Karpas-422 (cell line): ENCODE results near the gene TUBA1B. TPM values are rescaled to one million over a fixed set of nuclear protein-coding genes. Genes with fewer than 3 reads are reported as not detected.

Source experiments
- DNase-seq: peaks from one replicate; pipeline ENCODE4 v3.0.0-alpha.2; 2015
- H2AFZ ChIP-seq: fragments of 200-600 bp; sonication (generic); 2 replicates; pipeline ENCODE4 v1.6.1; 2014; ENCODE audit warnings: antibody characterized with exemption, low read length, mixed read lengths
- H3K27ac ChIP-seq: fragments of 200-600 bp; sonication (generic); 2 replicates; pipeline ENCODE4 v1.5.1; 2014; ENCODE audit warnings: mild to moderate bottlenecking, low read length, moderate library complexity
- H3K27me3 ChIP-seq: fragments of 200-600 bp; sonication (generic); 2 replicates; pipeline ENCODE4 v1.6.1; 2014; ENCODE audit warnings: low read length, mixed read lengths
- H3K36me3 ChIP-seq: fragments of 200-600 bp; sonication (generic); 2 replicates; pipeline ENCODE4 v1.6.1; 2014; ENCODE audit warnings: low read length, mixed read lengths; ENCODE audit not compliant: insufficient read depth
- H3K4me1 ChIP-seq: fragments of 200-600 bp; sonication (generic); 2 replicates; pipeline ENCODE4 v1.6.1; 2014; ENCODE audit warnings: mild to moderate bottlenecking, low read length, mixed read lengths
- H3K4me2 ChIP-seq: fragments of 200-600 bp; sonication (generic); 2 replicates; pipeline ENCODE4 v1.6.1; 2014; ENCODE audit warnings: low read length, low read depth, mild to moderate bottlenecking; ENCODE audit not compliant: poor library complexity, severe bottlenecking
- H3K4me3 ChIP-seq: fragments of 200-600 bp; sonication (generic); 2 replicates; pipeline ENCODE4 v1.5.1; 2014; ENCODE audit warnings: mild to moderate bottlenecking, antibody characterized with exemption, low read length, mixed read lengths
- H3K79me2 ChIP-seq: fragments of 200-600 bp; sonication (generic); 2 replicates; pipeline ENCODE4 v1.6.1; 2014; ENCODE audit warnings: mild to moderate bottlenecking, low read length, mixed read lengths
- H3K9ac ChIP-seq: fragments of 200-600 bp; sonication (generic); 2 replicates; pipeline ENCODE4 v1.6.0; 2014; ENCODE audit warnings: low read length
- H3K9me2 ChIP-seq: fragments of 200-600 bp; sonication (generic), shearing (Covaris generic); replicated peaks from 2 replicates; pipeline ENCODE4 v1.6.0; 2014; ENCODE audit warnings: mild to moderate bottlenecking, low read length, moderate library complexity; ENCODE audit not compliant: insufficient read depth
- H3K9me3 ChIP-seq: fragments of 300-700, 200-600 bp; sonication (generic); 2 replicates; pipeline ENCODE4 v1.6.1; 2014; ENCODE audit warnings: low read length, mixed read lengths
- H4K20me1 ChIP-seq: fragments of 200-600 bp; sonication (generic); 2 replicates; pipeline ENCODE4 v1.6.1; 2014; ENCODE audit warnings: mild to moderate bottlenecking, antibody characterized with exemption, low read length, low read depth; ENCODE audit not compliant: insufficient read depth
- total RNA-seq: library from RNA; depleted of rRNA; stranded (reverse); fragments of >200 nt; shearing (Covaris generic); gene quantifications from 2 replicates; pipeline ENCODE4 v1.2.3, GENCODE V29; 2014; ENCODE audit warnings: low replicate concordance

TUBA1B gene
- total RNA-seq, 1 experiment from 2014 or later, result 904 TPM

DNA sequence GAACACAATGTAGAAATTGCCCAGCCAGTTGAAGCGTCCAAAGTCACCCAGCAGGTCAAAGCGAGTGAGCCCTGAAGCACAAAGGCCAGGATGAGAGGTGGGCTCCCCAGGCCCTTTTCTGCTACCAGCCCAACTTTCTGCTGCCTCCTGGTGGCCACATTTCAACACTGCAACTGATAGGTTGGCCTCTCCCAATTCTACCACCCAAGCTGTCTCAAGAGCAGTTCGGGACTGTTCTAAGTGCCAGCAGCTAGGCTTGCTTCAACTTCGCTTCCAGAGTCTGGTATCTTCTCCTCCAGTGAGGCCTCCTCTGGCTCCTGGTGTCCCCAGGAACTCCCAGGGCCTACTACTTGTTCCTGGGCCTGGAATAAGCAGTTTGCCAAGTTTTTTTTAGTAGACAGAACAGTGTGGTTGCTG, 33.2 kb downstream of the TUBA1B start:
- no peaks in the 10 kb centered on the region for H3K27me3 ChIP-seq
- H3K4me1 ChIP-seq, result peaks cover 9% of the 10 kb centered on the region
- no peak overlapping the region for H3K4me2 ChIP-seq
- no peak overlapping the region for H2AFZ ChIP-seq
- H4K20me1 ChIP-seq, result no peaks in the 10 kb centered on the region
- no peak overlapping the region for H3K27ac ChIP-seq
- no peak overlapping the region for H3K4me3 ChIP-seq
- H3K79me2 ChIP-seq, result no peaks in the 10 kb centered on the region
- no peaks in the 10 kb centered on the region for H3K9me2 ChIP-seq
- no peak overlapping the region for H3K9ac ChIP-seq
- no peaks in the 10 kb centered on the region for H3K36me3 ChIP-seq
- H3K9me3 ChIP-seq, result no peaks in the 10 kb centered on the region
- peak; percentile 88 for DNase-seq

DNA sequence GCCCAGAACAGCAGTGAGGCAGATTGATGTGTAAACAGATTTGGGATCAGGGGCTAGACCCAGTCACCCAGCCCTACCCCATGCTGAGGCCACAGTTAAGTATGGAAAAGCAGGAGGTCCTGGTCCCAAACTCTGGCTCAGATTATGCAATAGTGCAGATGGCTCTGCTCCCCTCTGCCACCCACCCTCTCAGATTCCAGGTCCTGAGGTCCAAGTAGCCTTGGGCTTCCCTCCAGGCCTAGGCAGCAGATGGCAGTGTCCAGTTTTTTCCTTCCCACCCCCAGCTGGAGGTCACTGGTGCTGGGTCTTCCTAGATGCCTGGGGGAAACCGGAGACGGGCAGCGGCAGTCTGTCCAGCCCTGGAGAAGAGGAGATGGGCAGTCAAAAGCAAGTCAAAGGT, 33.8 kb downstream of the TUBA1B start:
- no peak overlapping the region for H3K4me3 ChIP-seq
- no peak overlapping the region for H2AFZ ChIP-seq
- H3K4me2 ChIP-seq, result no peak overlapping the region
- H4K20me1 ChIP-seq, result no peaks in the 10 kb centered on the region
- peaks cover 9% of the 10 kb centered on the region for H3K4me1 ChIP-seq
- H3K9me3 ChIP-seq, result no peaks in the 10 kb centered on the region
- no peak for DNase-seq
- no peak overlapping the region for H3K9ac ChIP-seq
- H3K9me2 ChIP-seq, result no peaks in the 10 kb centered on the region
- no peak overlapping the region for H3K27ac ChIP-seq
- no peaks in the 10 kb centered on the region for H3K27me3 ChIP-seq
- no peaks in the 10 kb centered on the region for H3K36me3 ChIP-seq
- H3K79me2 ChIP-seq, result no peaks in the 10 kb centered on the region

DNA sequence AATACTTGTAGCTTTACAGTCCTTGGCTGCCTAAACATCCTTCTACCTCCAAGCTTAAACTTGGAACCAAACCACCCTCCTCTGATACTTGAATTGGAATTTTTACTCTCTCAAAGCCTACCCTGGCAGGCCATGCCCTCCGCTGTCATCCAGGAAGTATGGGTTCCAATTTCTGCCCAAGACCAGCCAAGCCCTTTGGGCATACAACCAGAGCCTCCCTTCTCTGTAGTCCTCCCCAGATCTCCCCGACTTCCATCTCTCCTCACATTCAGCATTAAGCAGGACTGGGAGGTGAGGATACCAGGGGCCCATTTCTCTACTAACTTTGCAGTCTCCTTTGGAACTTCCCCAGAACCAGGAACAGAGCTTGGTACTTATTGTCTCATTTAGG, 36.2 kb downstream of the TUBA1B start:
- Histone ChIP-seq H3K4me3 (no peak overlapping the region), H3K4me1 (peaks cover 12% of the 10 kb centered on the region), H3K79me2 (no peaks in the 10 kb centered on the region), H3K27ac (no peak overlapping the region), H3K9ac (no peak overlapping the region), H3K36me3 (no peaks in the 10 kb centered on the region), H3K9me2 (no peaks in the 10 kb centered on the region), H4K20me1 (no peaks in the 10 kb centered on the region), H3K9me3 (no peaks in the 10 kb centered on the region), H2AFZ (no peak overlapping the region), H3K27me3 (no peaks in the 10 kb centered on the region), H3K4me2 (no peak overlapping the region)
- no peak for DNase-seq

DNA sequence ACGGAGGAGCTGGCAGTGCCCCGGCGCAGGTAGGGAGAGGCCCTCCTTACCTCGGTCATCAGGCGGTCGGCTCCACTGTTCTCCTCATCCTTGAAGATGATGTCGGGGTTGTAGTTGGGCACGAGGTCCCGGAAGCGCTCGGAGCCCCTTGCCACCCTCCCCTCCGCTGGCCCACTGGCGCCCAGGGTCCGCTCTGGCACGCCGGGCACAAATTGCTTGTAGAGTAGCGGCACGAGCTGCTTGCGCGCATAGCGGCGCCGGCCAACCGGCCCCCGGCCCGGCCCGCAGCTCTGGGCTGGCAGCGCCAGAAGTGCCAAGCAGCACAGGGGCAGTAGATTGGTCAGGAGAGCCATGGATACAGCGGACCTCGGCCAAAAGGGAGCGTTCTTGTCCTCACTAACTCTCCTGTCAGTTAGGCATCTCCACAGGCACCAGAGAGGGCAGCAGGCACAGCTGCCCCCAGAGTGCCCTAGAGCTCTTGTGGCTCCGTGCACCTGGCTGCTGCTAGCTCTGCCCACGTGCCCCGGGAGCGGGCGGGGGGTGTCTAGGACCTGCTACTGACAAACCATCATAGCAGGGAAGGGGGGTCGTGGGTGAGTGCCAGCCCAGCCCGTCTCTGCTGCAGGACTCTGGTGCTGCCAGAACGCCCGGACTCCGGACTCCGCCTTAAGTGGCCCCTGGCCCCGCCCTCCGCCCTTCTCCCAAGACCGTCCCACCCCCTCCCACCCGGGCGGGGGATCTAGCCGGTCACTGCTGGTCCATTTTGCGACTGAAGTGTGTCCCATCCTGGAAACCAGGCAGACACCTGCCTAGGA, 36.8 kb downstream of the TUBA1B start, which contains the start of gene DHH:
TSS of gene DHH (minus strand) at position 642 of the 815 bp plus-strand sequence. CDS start at position 353, 289 bp downstream.
- Histone ChIP-seq H3K4me3 (peak within 1 kb of the TSS; percentile 49; the same call in 1 of the 2 replicates), H3K9me3 (no peaks in the 10 kb centered on the region), H3K9me2 (no peaks in the 10 kb centered on the region), H3K27ac (no peak within 1 kb of the TSS), H3K79me2 (no peaks in the 10 kb centered on the region), H3K36me3 (no peaks in the 10 kb centered on the region), H4K20me1 (no peaks in the 10 kb centered on the region), H3K4me2 (peak within 1 kb of the TSS; percentile 49), H3K9ac (peak within 1 kb of the TSS; percentile 29; the same call in 1 of the 2 replicates), H3K4me1 (peaks cover 17% of the 10 kb centered on the region), H2AFZ (no peak within 1 kb of the TSS), H3K27me3 (no peaks in the 10 kb centered on the region)
- no peak for DNase-seq

DNA sequence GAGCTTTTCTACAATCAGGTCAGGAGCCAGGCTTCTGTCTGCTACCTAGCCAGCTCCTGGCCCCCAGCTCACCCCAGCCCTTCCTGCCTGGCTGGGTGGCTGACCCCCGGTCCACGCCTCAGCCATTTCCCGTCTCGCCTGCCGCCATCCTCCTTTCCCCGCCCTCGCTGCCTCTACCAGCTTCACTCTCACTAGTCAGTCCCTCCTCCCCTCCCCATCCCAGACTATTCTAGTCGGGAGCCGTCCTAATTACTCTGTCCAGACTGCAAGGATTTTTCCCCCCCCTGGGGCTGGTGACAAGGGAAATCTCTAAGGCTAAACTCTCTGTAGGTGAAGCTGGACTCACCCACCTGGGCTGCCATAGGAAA, 37.4 kb downstream of the TUBA1B start:
- peak overlapping the region; percentile 49 for H3K4me2 ChIP-seq
- H3K9ac ChIP-seq, result peak overlapping the region; percentile 29; the same call in 1 of the 2 replicates
- H3K79me2 ChIP-seq, result no peaks in the 10 kb centered on the region
- no peaks in the 10 kb centered on the region for H4K20me1 ChIP-seq
- H2AFZ ChIP-seq, result no peak overlapping the region
- no peaks in the 10 kb centered on the region for H3K36me3 ChIP-seq
- H3K27ac ChIP-seq, result no peak overlapping the region
- peak overlapping the region; percentile 49; the same call in 1 of the 2 replicates for H3K4me3 ChIP-seq
- no peaks in the 10 kb centered on the region for H3K9me2 ChIP-seq
- H3K9me3 ChIP-seq, result no peaks in the 10 kb centered on the region
- no peaks in the 10 kb centered on the region for H3K27me3 ChIP-seq
- no peak for DNase-seq
- peaks cover 18% of the 10 kb centered on the region for H3K4me1 ChIP-seq

DNA sequence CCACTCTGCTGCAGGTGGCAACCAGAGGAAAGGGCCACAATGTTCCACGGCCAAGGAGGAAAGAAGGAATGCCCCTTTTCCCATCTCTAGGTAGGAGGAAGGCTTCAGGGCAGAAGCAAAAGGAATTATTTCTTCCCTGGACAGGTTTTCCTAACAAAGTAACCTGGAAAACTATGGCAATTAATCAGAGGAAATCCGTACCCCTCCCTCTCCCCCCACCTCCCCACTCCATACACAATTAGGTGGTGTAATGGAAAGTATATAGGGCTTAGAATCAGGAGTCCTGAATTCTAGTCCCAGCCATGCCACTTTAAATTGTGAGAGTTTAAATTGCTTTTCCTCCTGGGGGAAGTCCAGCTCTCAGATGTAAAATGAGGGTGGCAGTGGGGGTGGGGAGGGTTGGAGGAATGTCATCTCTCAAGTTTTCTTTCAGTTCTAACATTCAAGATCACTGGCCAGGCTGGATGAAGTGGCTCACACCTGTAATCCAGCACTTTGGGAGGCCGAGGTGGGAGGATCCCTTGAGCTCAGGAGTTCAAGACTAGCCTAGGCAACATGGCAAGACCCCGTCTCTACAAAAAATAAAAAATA, 38.3 kb downstream of the TUBA1B start:
- Histone ChIP-seq H3K4me2 (no peak overlapping the region), H2AFZ (no peak overlapping the region), H3K4me3 (no peak overlapping the region), H3K4me1 (peaks cover 26% of the 10 kb centered on the region), H3K9ac (no peak overlapping the region), H3K27me3 (no peaks in the 10 kb centered on the region), H3K9me3 (no peaks in the 10 kb centered on the region), H3K27ac (no peak overlapping the region), H3K36me3 (no peaks in the 10 kb centered on the region), H3K79me2 (no peaks in the 10 kb centered on the region), H3K9me2 (no peaks in the 10 kb centered on the region), H4K20me1 (no peaks in the 10 kb centered on the region)
- DNase-seq, result no peak

DNA sequence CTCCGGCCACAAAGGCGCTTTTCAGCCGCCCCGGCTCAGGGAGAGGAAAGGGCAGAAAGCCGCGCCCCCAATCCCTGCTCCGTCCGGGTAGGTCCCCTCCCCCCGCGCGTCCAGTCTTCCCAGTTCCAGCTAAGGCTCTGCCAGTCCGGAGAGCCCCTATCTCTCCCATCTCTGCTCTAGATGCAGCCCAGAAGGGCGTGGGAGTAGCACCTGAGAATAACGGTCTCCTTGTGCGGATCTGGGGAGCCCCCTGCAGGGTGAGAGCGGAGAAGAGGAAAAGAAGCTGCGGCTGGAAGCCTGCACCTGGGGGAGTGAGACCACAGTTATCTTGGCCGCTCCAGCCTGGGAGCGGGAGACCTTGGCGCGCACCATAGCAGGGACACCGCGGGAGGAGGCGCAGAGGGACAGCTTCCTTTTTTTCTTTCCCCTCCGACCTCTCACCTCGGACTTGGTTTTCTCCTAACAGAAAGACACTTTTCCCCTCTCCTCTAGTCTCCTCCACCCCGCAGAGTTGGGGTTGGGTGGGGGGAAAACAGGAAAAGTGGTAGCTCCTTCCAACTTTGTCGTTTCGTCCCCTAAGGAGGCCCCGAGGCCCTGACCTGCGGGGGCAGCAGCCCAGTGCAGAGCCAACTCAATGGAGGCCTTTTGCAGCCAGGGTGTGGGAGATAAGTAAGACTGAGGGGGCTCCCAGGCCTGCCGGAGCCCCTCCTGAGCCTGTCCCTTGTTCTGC, 38.9 kb downstream of the TUBA1B start:
- no peak overlapping the region for H3K9ac ChIP-seq
- H3K9me3 ChIP-seq, result no peaks in the 10 kb centered on the region
- DNase-seq, result peak; percentile 79
- H3K4me3 ChIP-seq, result no peak overlapping the region
- no peak overlapping the region for H2AFZ ChIP-seq
- no peaks in the 10 kb centered on the region for H3K9me2 ChIP-seq
- no peaks in the 10 kb centered on the region for H3K36me3 ChIP-seq
- H3K4me2 ChIP-seq, result no peak overlapping the region
- H3K4me1 ChIP-seq, result peaks cover 28% of the 10 kb centered on the region
- no peaks in the 10 kb centered on the region for H4K20me1 ChIP-seq
- no peak overlapping the region for H3K27ac ChIP-seq
- no peaks in the 10 kb centered on the region for H3K79me2 ChIP-seq
- H3K27me3 ChIP-seq, result no peaks in the 10 kb centered on the region

DNA sequence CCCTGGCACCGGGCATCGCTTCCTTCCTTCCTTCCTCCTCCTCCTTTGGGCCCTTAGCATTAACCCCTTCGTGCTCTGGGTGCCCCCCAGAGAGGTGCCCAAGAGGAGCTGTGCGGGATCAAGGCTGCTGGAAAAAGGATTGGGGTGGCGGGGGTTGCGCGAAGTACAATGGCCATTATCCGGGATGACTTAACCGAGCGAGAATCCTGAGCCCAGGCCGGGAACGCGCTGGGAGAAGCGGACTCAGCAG, 39.4 kb downstream of the TUBA1B start:
- Histone ChIP-seq H2AFZ (no peak overlapping the region), H3K79me2 (no peaks in the 10 kb centered on the region), H3K9me3 (no peaks in the 10 kb centered on the region), H4K20me1 (no peaks in the 10 kb centered on the region), H3K27ac (no peak overlapping the region), H3K9me2 (no peaks in the 10 kb centered on the region), H3K9ac (no peak overlapping the region), H3K27me3 (no peaks in the 10 kb centered on the region), H3K4me2 (no peak overlapping the region), H3K4me1 (peaks cover 28% of the 10 kb centered on the region), H3K4me3 (no peak overlapping the region), H3K36me3 (no peaks in the 10 kb centered on the region)
- no peak for DNase-seq
